GM12878 (cell line): ENCODE results near the gene CD27. TPM values are rescaled to one million over a fixed set of nuclear protein-coding genes. Genes with fewer than 3 reads are reported as not detected.

Source experiments
- ASH2L ChIP-seq: fragments of 300-600, 200-600 bp; sonication (generic); IDR thresholded peaks from 2 replicates; pipeline ENCODE4 v1.6.1; 2017; ENCODE audit warnings: low read depth, mild to moderate bottlenecking, borderline replicate concordance
- ATF2 ChIP-seq: IDR thresholded peaks from 2 replicates; pipeline ENCODE4 v1.6.1; 2012; ENCODE audit warnings: low read length, inconsistent platforms
- BACH1 ChIP-seq: fragments of 450-650 bp; IDR thresholded peaks from 2 replicates; pipeline ENCODE4 v1.6.1; 2017; ENCODE audit warnings: mild to moderate bottlenecking, borderline replicate concordance
- BCL3 ChIP-seq: IDR thresholded peaks from 2 replicates; pipeline ENCODE4 v1.6.1; 2011; ENCODE audit warnings: borderline replicate concordance, low read depth, mild to moderate bottlenecking, moderate library complexity, low read length; ENCODE audit not compliant: insufficient read depth, poor library complexity, severe bottlenecking
- CREB1 ChIP-seq: IDR thresholded peaks from 2 replicates; pipeline ENCODE4 v1.6.1; 2012; ENCODE audit warnings: low read depth, mild to moderate bottlenecking, inconsistent platforms
- HSF1 ChIP-seq: fragments of 150-350 bp; IDR thresholded peaks from 2 replicates; pipeline ENCODE4 v1.6.1; 2014; ENCODE audit warnings: mild to moderate bottlenecking, low read depth, low read length
- IRF3 ChIP-seq: fragments of 450-650 bp; IDR thresholded peaks from 2 replicates; pipeline ENCODE4 v1.6.1; 2014; ENCODE audit warnings: mild to moderate bottlenecking
- JUND ChIP-seq: IDR thresholded peaks from 2 replicates; pipeline ENCODE4 v1.6.1; 2012; ENCODE audit warnings: low read depth, mild to moderate bottlenecking, low read length, improper control_type of control experiment, moderate library complexity
- MLLT1 ChIP-seq: fragments of 450-650 bp; IDR thresholded peaks from 2 replicates; pipeline ENCODE4 v1.6.1; 2016; ENCODE audit warnings: mild to moderate bottlenecking
- PAX5 ChIP-seq: IDR thresholded peaks from 2 replicates; pipeline ENCODE4 v1.6.1; 2011; ENCODE audit warnings: low read depth, low read length, borderline replicate concordance
- POLR2A ChIP-seq: IDR thresholded peaks from 2 replicates; pipeline ENCODE4 v1.6.1; 2011; ENCODE audit warnings: low read depth, mild to moderate bottlenecking, low read length
- RB1 ChIP-seq: fragments of 450-650 bp; formaldehyde crosslinking; IDR thresholded peaks from 2 replicates; pipeline ENCODE4 v1.6.1; 2017; ENCODE audit warnings: mild to moderate bottlenecking, borderline replicate concordance
- SIN3A ChIP-seq: IDR thresholded peaks from 2 replicates; pipeline ENCODE4 v1.6.1; 2012; ENCODE audit warnings: low read depth, low read length, improper control_type of control experiment
- SMAD5 ChIP-seq: IDR thresholded peaks from 2 replicates; pipeline ENCODE4 v1.6.1; 2016; ENCODE audit warnings: antibody characterized with exemption, low read depth
- SPI1 ChIP-seq: IDR thresholded peaks from 2 replicates; pipeline ENCODE4 v1.6.1; 2011; ENCODE audit warnings: low read depth, mild to moderate bottlenecking, low read length, moderate library complexity, borderline replicate concordance; ENCODE audit not compliant: insufficient read depth
- SUZ12 ChIP-seq: fragments of 200-600 bp; sonication (generic); IDR thresholded peaks from one replicate; pipeline ENCODE4 v1.6.1; 2018; ENCODE audit warnings: antibody characterized with exemption, mild to moderate bottlenecking; ENCODE audit not compliant: unreplicated experiment
- TCF7 ChIP-seq: IDR thresholded peaks from 2 replicates; pipeline ENCODE4 v1.6.1; 2014; ENCODE audit warnings: antibody characterized with exemption, borderline replicate concordance
- ZBED1 ChIP-seq: IDR thresholded peaks from 2 replicates; pipeline ENCODE4 v1.6.1; 2016; ENCODE audit warnings: borderline replicate concordance
- ZNF24 ChIP-seq: fragments of 450-650 bp; IDR thresholded peaks from 2 replicates; pipeline ENCODE4 v1.6.1; 2017; ENCODE audit warnings: antibody characterized with exemption, mild to moderate bottlenecking
- ZNF687 ChIP-seq: fragments of 450-650 bp; IDR thresholded peaks from 2 replicates; pipeline ENCODE4 v1.6.1; 2017; ENCODE audit warnings: mild to moderate bottlenecking, moderate library complexity
- polyA plus RNA-seq, 11 experiments: library from polyadenylated mRNA; depleted of rRNA in 4 of 11; unstranded in 6 of 11; stranded (reverse) in 5 of 11; fragments of >200 nt; fragmentation: Nextera tagmentation in 4 of 11; fragmentation: Illumina TruSeq in 1 of 11; extraction: Ambion mirVana in 4 of 11; extraction: Trizol in 1 of 11; gene quantifications; 1 replicate in 1 of 11; 2 replicates in 10 of 11; pipeline versions ENCODE4 v1.2.1 to v1.2.3, GENCODE V29; 2011 to 2016; ENCODE audit warnings: inconsistent platforms in 2 of 11, missing spikeins in 2 of 11, low read depth in 1 of 11
- total RNA-seq, 4 experiments: library from RNA; depleted of rRNA in 3 of 4; stranded (reverse); fragments of >200 nt in 3 of 4; fragmentation: Illumina TruSeq in 1 of 4; extraction: Trizol in 1 of 4; gene quantifications; 2 replicates each; pipeline versions ENCODE4 v1.2.1 to v1.2.3, GENCODE V29; 2013 to 2021

Gene CD27
- total and polyA plus RNA-seq, 10 of the 15 experiments (the other 5 are each of a cell fraction or from before 2014, with no cell fraction given), result 4.9 to 184 (median 106) TPM

GRCh38 chr12:6432991-6433390, 11.8 kb upstream of the CD27 start (continued):
- TF ChIP-seq ZNF687 (peak; percentile 58), ZNF24 (no peak), ATF2 (no peak), BACH1 (no peak), ASH2L (no peak), HSF1 (no peak), TCF7 (no peak), SPI1 (peak; percentile 75), RB1 (no peak), IRF3 (no peak), BCL3 (no peak), PAX5 (no peak), SIN3A (no peak), MLLT1 (no peak), JUND (no peak), SMAD5 (no peak), POLR2A (0 out of 2 replicates have a peak, but pooled peaks have one; percentile 41), CREB1 (no peak), SUZ12 (no peak), ZBED1 (no peak)
